Neural progenitor cell (in vitro differentiated cells): ENCODE measurements around the gene TYMS. TPM values are rescaled to one million over a fixed set of nuclear protein-coding genes. Genes with fewer than 3 reads are reported as not detected.

ENCODE experiments used
- DNase-seq: peaks from one replicate; pipeline ENCODE4 v3.0.0-alpha.2; 2016; ENCODE audit warnings: low spot score
- H2AFZ ChIP-seq: fragments of 200-600 bp; sonication (generic); replicated peaks from 2 replicates; pipeline ENCODE4 v1.6.1; 2016; ENCODE audit warnings: antibody characterized with exemption
- H3F3A ChIP-seq: fragments of 200-600 bp; sonication (generic); 2 replicates; pipeline ENCODE4 v1.6.1; 2016; ENCODE audit warnings: antibody characterized with exemption, low read depth
- H3K27ac ChIP-seq: fragments of 200-600 bp; sonication (generic); 2 replicates; pipeline ENCODE4 v1.5.1; 2016; ENCODE audit warnings: mild to moderate bottlenecking
- H3K27me3 ChIP-seq: fragments of 200-600 bp; sonication (generic); 2 replicates; pipeline ENCODE4 v1.6.1; 2016; ENCODE audit warnings: mild to moderate bottlenecking, moderate library complexity
- H3K36me3 ChIP-seq: fragments of 200-600 bp; sonication (generic); 2 replicates; pipeline ENCODE4 v1.5.1; 2016
- H3K4me1 ChIP-seq: fragments of 200-600 bp; sonication (generic); 2 replicates; pipeline ENCODE4 v1.6.1; 2016; ENCODE audit warnings: mixed run types
- H3K4me2 ChIP-seq: fragments of 200-600 bp; sonication (generic); 2 replicates; pipeline ENCODE4 v1.6.1; 2016
- H3K4me3 ChIP-seq: fragments of 200-600 bp; sonication (generic); 2 replicates; pipeline ENCODE4 v1.5.1; 2016
- H3K79me2 ChIP-seq: fragments of 200-600 bp; sonication (generic); 2 replicates; pipeline ENCODE4 v1.6.1; 2016; ENCODE audit warnings: low read depth
- H3K9ac ChIP-seq: fragments of 200-600 bp; sonication (generic); 2 replicates; pipeline ENCODE4 v1.6.1; 2016
- H3K9me3 ChIP-seq: fragments of 200-600 bp; sonication (generic); 2 replicates; pipeline ENCODE4 v1.5.1; 2016; ENCODE audit warnings: low read depth
- H4K20me1 ChIP-seq: fragments of 200-600 bp; sonication (generic); 2 replicates; pipeline ENCODE4 v1.6.1; 2016; ENCODE audit warnings: low read depth
- H3K27ac Mint-ChIP-seq: 3 replicates; pipeline ENCODE4 v1.8.0; 2021; ENCODE audit warnings: mixed read lengths
- H3K27me3 Mint-ChIP-seq: 2 replicates; pipeline ENCODE4 v1.8.0; 2022; ENCODE audit warnings: low read depth, mild to moderate bottlenecking, inconsistent platforms, moderate library complexity, mixed read lengths; ENCODE audit not compliant: insufficient read depth
- H3K36me3 Mint-ChIP-seq: 3 replicates; pipeline ENCODE4 v1.8.0; 2021; ENCODE audit warnings: mixed read lengths
- H3K4me1 Mint-ChIP-seq: 3 replicates; pipeline ENCODE4 v1.8.0; 2021; ENCODE audit warnings: mixed read lengths
- H3K4me3 Mint-ChIP-seq: 3 replicates; pipeline ENCODE4 v1.8.0; 2021; ENCODE audit warnings: mild to moderate bottlenecking, moderate library complexity, mixed read lengths
- H3K9me3 Mint-ChIP-seq: 3 replicates; pipeline ENCODE4 v1.8.0; 2020; ENCODE audit warnings: mixed read lengths
- CTCF ChIP-seq: fragments of 200-600 bp; sonication (generic); IDR thresholded peaks from 2 replicates; pipeline ENCODE4 v1.5.1; 2017; ENCODE audit warnings: antibody characterized with exemption, mild to moderate bottlenecking
- EZH2 ChIP-seq: fragments of 200-600 bp; sonication (generic); IDR thresholded peaks from 2 replicates; pipeline ENCODE4 v1.6.1; 2017; ENCODE audit warnings: antibody characterized with exemption, mild to moderate bottlenecking, moderate library complexity
- EZH2phosphoT487 ChIP-seq: fragments of 200-600 bp; sonication (generic); IDR thresholded peaks from 2 replicates; pipeline ENCODE4 v1.6.1; 2017; ENCODE audit warnings: antibody characterized with exemption
- total RNA-seq: library from RNA; depleted of rRNA; stranded (reverse); fragments of >200 nt; gene quantifications from 2 replicates; pipeline ENCODE4 v1.2.3, GENCODE V29; 2015; ENCODE audit warnings: low replicate concordance

The TYMS gene
- total RNA-seq, 1 donor from 2014 or later = 86.9 TPM

GRCh38 chr18:654601-655000, 2.9 kb upstream of the TYMS start:
- no peak overlapping the region for H3K4me3 Mint-ChIP-seq
- H3F3A ChIP-seq = peaks cover 21% of the 10 kb centered on the region
- no peak overlapping the region for H3K4me2 ChIP-seq
- H3K27me3 ChIP-seq = no peaks in the 10 kb centered on the region
- TF ChIP-seq EZH2 = no peak
- TF ChIP-seq CTCF = no peak
- TF ChIP-seq EZH2phosphoT487 = no peak
- no peak overlapping the region for H3K4me3 ChIP-seq
- no peaks in the 10 kb centered on the region for H3K9me3 Mint-ChIP-seq
- H3K79me2 ChIP-seq = peaks cover 36% of the 10 kb centered on the region
- H3K36me3 Mint-ChIP-seq = peaks cover 15% of the 10 kb centered on the region
- no peak for DNase-seq
- H3K4me1 Mint-ChIP-seq = peaks cover 12% of the 10 kb centered on the region
- no peak overlapping the region for H3K9ac ChIP-seq
- no peak overlapping the region for H3K27ac ChIP-seq
- H3K36me3 ChIP-seq = no peaks in the 10 kb centered on the region
- H3K4me1 ChIP-seq = peaks cover 9% of the 10 kb centered on the region
- no peak overlapping the region for H2AFZ ChIP-seq
- H3K9me3 ChIP-seq = no peaks in the 10 kb centered on the region
- H4K20me1 ChIP-seq = peaks cover 5% of the 10 kb centered on the region
- H3K27ac Mint-ChIP-seq = no peak overlapping the region
- H3K27me3 Mint-ChIP-seq = peaks cover 3% of the 10 kb centered on the region

- Histone ChIP-seq H4K20me1 (peaks cover 5% of the 10 kb centered on the region), H3K4me1 (peaks cover 9% of the 10 kb centered on the region), H2AFZ (no peak overlapping the region), H3K27me3 (no peaks in the 10 kb centered on the region), H3K36me3 (peaks cover 1% of the 10 kb centered on the region), H3K79me2 (peaks cover 45% of the 10 kb centered on the region), H3K4me2 (no peak overlapping the region), H3K9me3 (no peaks in the 10 kb centered on the region), H3F3A (peaks cover 21% of the 10 kb centered on the region), H3K9ac (no peak overlapping the region), H3K4me3 (no peak overlapping the region), H3K27ac (no peak overlapping the region)
- H3K4me3 Mint-ChIP-seq = peak overlapping the region; percentile 72
- no peak overlapping the region for H3K27ac Mint-ChIP-seq
- H3K4me1 Mint-ChIP-seq = peaks cover 13% of the 10 kb centered on the region
- peaks cover 3% of the 10 kb centered on the region for H3K27me3 Mint-ChIP-seq
- peaks cover 3% of the 10 kb centered on the region for H3K9me3 Mint-ChIP-seq
- H3K36me3 Mint-ChIP-seq = peaks cover 23% of the 10 kb centered on the region
- no peak for DNase-seq
- TF ChIP-seq CTCF (no peak), EZH2 (no peak), EZH2phosphoT487 (no peak)
Observed at GRCh38 chr18:655445-655844, 2.0 kb upstream of the TYMS start.

GRCh38 chr18:658001-658946, 821 bp downstream of the TYMS start:
- peaks cover 56% of the 10 kb centered on the region for H3K79me2 ChIP-seq
- peak overlapping the region; percentile 70 for H3K4me3 ChIP-seq
- Mint-ChIP-seq H3K9me3 (peaks cover 17% of the 10 kb centered on the region), H3K27me3 (peaks cover 3% of the 10 kb centered on the region), H3K27ac (peak overlapping the region; percentile 25), H3K4me3 (peak overlapping the region; percentile 93), H3K4me1 (peaks cover 15% of the 10 kb centered on the region), H3K36me3 (peaks cover 43% of the 10 kb centered on the region)
- peak; percentile 93 for DNase-seq
- peaks cover 9% of the 10 kb centered on the region for H3K4me1 ChIP-seq
- no peak for TF ChIP-seq CTCF
- H3K27me3 ChIP-seq = no peaks in the 10 kb centered on the region
- peaks cover 21% of the 10 kb centered on the region for H3F3A ChIP-seq
- peak overlapping the region; percentile 73 for H3K27ac ChIP-seq
- no peaks in the 10 kb centered on the region for H3K9me3 ChIP-seq
- H3K4me2 ChIP-seq = peak overlapping the region; percentile 81
- H4K20me1 ChIP-seq = peaks cover 5% of the 10 kb centered on the region
- H3K9ac ChIP-seq = no peak overlapping the region
- peaks cover 17% of the 10 kb centered on the region for H3K36me3 ChIP-seq
- peak overlapping the region; percentile 97 for H2AFZ ChIP-seq
